DND-41 (cell line): ENCODE measurements around the gene SGTA.

ENCODE experiments used
- ATAC-seq: fragments of 200-7000 bp; cut with Tn5 transposase; 3 replicates; pipeline ENCODE4 v1.9.1; 2021; ENCODE audit warnings: low read depth; ENCODE audit not compliant: insufficient read depth
- DNase-seq: peaks from one replicate; pipeline ENCODE4 v3.0.0-alpha.2; 2020
- H2AFZ ChIP-seq: 2 replicates; pipeline ENCODE4 v1.6.0; 2012; ENCODE audit warnings: low read depth, low read length
- H3K27ac ChIP-seq: 2 replicates; pipeline ENCODE4 v1.5.1; 2012; ENCODE audit warnings: low read length, inconsistent platforms
- H3K27me3 ChIP-seq: fragments of 200-600 bp; sonication (generic); 2 replicates; pipeline ENCODE4 v1.6.0; 2012; ENCODE audit warnings: low read length, mild to moderate bottlenecking, inconsistent platforms; ENCODE audit not compliant: insufficient read depth, poor library complexity
- H3K36me3 ChIP-seq: 2 replicates; pipeline ENCODE4 v1.5.1; 2012; ENCODE audit warnings: low read length, inconsistent platforms; ENCODE audit not compliant: insufficient read depth
- H3K4me1 ChIP-seq: 2 replicates; pipeline ENCODE4 v1.5.1; 2012; ENCODE audit warnings: mild to moderate bottlenecking, low read length; ENCODE audit not compliant: insufficient read depth
- H3K4me2 ChIP-seq: 2 replicates; pipeline ENCODE4 v1.6.0; 2012; ENCODE audit warnings: mild to moderate bottlenecking, moderate library complexity, low read length, inconsistent platforms; ENCODE audit not compliant: insufficient read depth
- H3K4me3 ChIP-seq, 2 experiments: fragments of 200-600 bp in 1 of 2; shearing (Covaris generic) in 1 of 2; 2 replicates each; pipeline ENCODE4 v1.5.1; 2012 to 2016; ENCODE audit warnings: inconsistent platforms in 2 of 2, low read length in 2 of 2, mild to moderate bottlenecking in 2 of 2, low read depth in 1 of 2, moderate library complexity in 1 of 2
- H3K79me2 ChIP-seq: 2 replicates; pipeline ENCODE4 v1.6.0; 2012; ENCODE audit warnings: low read length, inconsistent platforms; ENCODE audit not compliant: insufficient read depth
- H3K9ac ChIP-seq: 2 replicates; pipeline ENCODE4 v1.6.0; 2012; ENCODE audit warnings: low read depth, mild to moderate bottlenecking, inconsistent platforms, low read length, moderate library complexity
- H3K9me3 ChIP-seq: 2 replicates; pipeline ENCODE4 v1.5.1; 2012; ENCODE audit warnings: low read length, moderate library complexity, mild to moderate bottlenecking, inconsistent platforms; ENCODE audit not compliant: insufficient read depth, severe bottlenecking
- H4K20me1 ChIP-seq: 2 replicates; pipeline ENCODE4 v1.6.0; 2012; ENCODE audit warnings: low read length; ENCODE audit not compliant: insufficient read depth
- EZH2 ChIP-seq: IDR thresholded peaks from 3 replicates; pipeline ENCODE4 v1.6.1; 2012; ENCODE audit warnings: borderline replicate concordance, low read depth, mild to moderate bottlenecking, moderate library complexity, low read length, inconsistent platforms; ENCODE audit not compliant: severe bottlenecking
- TF ChIP-seq, protein P1 (sequence below): IDR thresholded peaks from 2 replicates; pipeline ENCODE4 v1.5.1; 2012; ENCODE audit warnings: borderline replicate concordance, low read length, moderate library complexity, mild to moderate bottlenecking; ENCODE audit not compliant: poor library complexity, severe bottlenecking; ENCODE audit errors: extremely low read depth

Gene SGTA

DNA sequence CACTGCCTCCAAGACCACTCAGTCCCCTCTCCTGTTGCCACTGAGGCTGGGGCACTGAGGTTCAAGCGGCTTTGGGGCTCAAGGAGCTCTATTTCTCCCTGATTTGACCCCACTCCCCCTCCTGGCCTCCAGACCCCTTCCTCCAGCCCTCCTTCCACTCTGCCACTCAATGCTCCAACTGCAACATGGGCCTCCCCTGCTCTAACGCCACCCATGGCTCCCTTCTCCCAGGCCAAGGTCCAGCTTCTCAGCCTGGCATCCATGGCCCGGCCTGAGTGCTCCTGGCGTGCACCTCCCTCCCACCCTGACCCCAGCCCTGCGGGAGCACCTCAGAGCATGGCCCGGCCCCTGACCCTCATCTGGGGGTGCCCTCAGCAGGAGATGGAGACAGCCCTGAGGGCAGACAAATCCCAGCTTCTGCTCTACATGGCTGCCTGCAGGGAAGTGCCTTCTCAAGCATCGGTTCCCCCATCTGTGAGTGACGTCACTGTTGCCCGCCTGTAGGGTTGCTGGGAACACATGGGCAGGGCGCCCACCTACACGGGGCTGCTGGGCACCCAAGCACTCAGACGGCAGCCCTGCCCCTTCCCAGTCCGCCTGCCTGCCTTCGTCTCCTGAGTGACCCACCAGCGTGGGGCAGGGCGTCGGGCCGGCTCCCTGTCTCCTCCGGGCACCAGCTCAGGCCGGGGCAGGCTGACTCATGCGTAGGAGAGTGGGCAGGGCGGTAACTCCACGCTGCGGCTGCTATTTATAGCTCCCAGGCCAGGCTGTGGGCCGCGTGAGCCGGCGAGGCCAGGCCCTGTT, 60.3 kb downstream of the SGTA start:
- Histone ChIP-seq H3K9me3 (no peaks in the 10 kb centered on the region), H3K27me3 (no peaks in the 10 kb centered on the region), H3K36me3 (no peaks in the 10 kb centered on the region), H3K4me2 (no peak overlapping the region), H3K4me3 (no peak overlapping the region), H3K27ac (no peak overlapping the region), H4K20me1 (peaks cover 3% of the 10 kb centered on the region; the same call in 1 of the 2 replicates), H2AFZ (no peak overlapping the region), H3K9ac (no peak overlapping the region), H3K4me1 (no peaks in the 10 kb centered on the region), H3K79me2 (no peaks in the 10 kb centered on the region)
- TF ChIP-seq, protein P1, sequence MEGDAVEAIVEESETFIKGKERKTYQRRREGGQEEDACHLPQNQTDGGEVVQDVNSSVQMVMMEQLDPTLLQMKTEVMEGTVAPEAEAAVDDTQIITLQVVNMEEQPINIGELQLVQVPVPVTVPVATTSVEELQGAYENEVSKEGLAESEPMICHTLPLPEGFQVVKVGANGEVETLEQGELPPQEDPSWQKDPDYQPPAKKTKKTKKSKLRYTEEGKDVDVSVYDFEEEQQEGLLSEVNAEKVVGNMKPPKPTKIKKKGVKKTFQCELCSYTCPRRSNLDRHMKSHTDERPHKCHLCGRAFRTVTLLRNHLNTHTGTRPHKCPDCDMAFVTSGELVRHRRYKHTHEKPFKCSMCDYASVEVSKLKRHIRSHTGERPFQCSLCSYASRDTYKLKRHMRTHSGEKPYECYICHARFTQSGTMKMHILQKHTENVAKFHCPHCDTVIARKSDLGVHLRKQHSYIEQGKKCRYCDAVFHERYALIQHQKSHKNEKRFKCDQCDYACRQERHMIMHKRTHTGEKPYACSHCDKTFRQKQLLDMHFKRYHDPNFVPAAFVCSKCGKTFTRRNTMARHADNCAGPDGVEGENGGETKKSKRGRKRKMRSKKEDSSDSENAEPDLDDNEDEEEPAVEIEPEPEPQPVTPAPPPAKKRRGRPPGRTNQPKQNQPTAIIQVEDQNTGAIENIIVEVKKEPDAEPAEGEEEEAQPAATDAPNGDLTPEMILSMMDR, result no peak
- no peak for TF ChIP-seq EZH2
- DNase-seq, result no peak
- ATAC-seq, result no peak

DNA sequence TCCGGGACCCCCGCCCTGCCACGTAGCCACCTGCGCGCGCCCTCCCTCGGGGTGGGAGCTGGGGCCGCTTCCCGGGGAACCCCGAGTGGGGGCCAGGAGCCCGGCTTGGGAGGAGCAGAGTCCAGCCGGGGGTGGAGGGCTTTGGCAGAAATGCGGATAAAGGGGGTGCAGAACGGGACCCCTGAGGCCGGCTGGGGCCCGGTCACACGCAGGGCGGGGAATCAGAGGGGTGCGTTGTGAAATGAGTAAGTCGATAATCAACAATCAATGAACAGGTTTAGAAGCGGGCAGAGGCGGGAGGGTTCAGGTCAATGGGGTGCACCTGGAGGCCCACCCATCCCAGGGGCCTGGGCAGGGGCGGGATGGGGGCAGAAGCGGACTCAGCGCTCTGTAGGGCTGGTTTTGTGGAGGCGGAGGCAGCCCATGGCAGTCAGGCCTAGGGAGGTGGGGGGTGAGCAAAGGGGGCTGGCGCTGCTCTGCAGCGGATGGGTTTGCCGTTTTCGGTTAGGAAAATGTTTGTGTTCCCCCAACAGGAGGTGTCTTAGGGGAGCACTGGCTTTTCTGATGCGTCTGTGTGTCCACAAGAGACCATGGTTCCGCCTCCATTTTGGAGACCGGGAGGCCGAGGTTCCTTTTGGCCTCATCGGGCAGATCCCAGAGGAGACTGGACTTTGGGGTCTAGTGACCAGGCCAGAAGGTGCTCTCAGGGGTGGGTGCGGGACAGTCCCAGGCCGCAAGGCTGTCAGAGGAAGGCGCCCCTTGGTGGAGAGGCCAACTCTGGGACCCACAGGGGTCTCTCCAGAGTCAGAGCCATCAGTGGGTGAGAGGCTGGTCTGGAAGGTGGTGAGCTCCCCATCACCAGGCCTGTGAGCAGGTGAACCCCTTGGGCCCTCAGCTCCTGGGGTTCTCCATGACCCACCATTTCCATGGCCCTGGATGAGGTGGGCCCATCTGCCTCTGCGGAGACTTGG, 61.2 kb downstream of the SGTA start:
- no peaks in the 10 kb centered on the region for H3K36me3 ChIP-seq
- H3K4me3 ChIP-seq, result no peak overlapping the region
- DNase-seq (no peak), ATAC-seq (no peak)
- H3K27ac ChIP-seq, result no peak overlapping the region
- no peaks in the 10 kb centered on the region for H3K4me1 ChIP-seq
- H3K79me2 ChIP-seq, result no peaks in the 10 kb centered on the region
- H3K4me2 ChIP-seq, result no peak overlapping the region
- no peak overlapping the region for H2AFZ ChIP-seq
- no peaks in the 10 kb centered on the region for H3K9me3 ChIP-seq
- no peak overlapping the region for H3K9ac ChIP-seq
- no peaks in the 10 kb centered on the region for H4K20me1 ChIP-seq
- TF ChIP-seq EZH2, result no peak
- TF ChIP-seq, protein P1, result no peak
- no peaks in the 10 kb centered on the region for H3K27me3 ChIP-seq

DNA sequence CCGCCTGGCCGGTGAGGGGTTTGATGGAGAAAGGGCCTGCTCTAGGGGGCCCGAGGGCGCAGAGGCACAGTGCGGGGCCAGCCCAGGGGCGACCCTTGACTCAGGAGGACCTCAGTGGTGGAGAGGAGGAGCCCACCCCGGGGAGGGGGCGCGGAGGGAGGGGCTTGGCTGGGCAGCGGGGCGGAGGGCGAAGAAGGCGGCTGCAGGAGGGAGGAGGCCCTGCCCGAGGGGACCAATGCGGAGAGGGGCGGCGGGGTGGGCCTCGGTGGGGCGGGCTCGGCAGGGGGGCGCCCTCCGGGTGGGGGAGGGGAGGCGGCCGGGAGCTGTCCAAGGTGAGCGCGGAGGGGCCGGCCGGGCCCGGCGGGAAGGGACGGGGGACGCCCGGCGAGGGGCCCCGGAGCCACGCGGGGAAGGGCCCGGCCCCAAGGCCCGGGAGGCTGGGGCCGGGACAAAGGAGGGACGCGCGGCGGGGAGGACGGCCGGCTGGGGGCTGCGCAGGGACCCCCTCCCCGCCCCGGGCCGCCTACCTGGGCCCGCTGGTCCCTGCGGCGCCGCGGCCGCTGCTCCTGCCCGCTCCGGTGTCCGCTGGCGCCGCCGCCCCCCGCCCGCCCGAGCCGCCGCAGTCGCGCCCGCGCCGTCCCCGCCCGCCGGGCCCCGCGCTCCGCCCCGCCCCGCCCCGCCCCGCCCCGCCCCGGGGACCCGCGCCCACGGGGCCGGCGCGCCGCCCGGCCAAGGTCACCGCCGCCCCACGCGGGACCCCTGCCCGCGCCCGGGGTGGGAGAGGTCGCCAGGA, 62.1 kb downstream of the SGTA start, which contains the start of gene DIRAS1:
Gene DIRAS1 (minus strand): TSS at position 596 of the 793 bp plus-strand sequence. CDS start 3,566 bp downstream, outside the sequence.
- Histone ChIP-seq H3K4me2 (no peak within 1 kb of the TSS), H2AFZ (no peak within 1 kb of the TSS), H3K4me1 (no peaks in the 10 kb centered on the region), H3K79me2 (no peaks in the 10 kb centered on the region), H3K36me3 (no peaks in the 10 kb centered on the region), H3K9me3 (no peaks in the 10 kb centered on the region), H3K4me3 (no peak within 1 kb of the TSS), H3K9ac (no peak within 1 kb of the TSS), H3K27me3 (no peaks in the 10 kb centered on the region), H3K27ac (no peak within 1 kb of the TSS), H4K20me1 (no peaks in the 10 kb centered on the region)
- TF ChIP-seq EZH2, result no peak
- TF ChIP-seq, protein P1, result no peak
- no peak for ATAC-seq
- no peak for DNase-seq
